ENCODE results near the gene SMYD3.

- TF ChIP-seq TAF1 (IDR thresholded peaks at IDR 0.05; ENCODE audit: borderline replicate concordance, insufficient read depth, low read length) (no peak), POLR2AphosphoS5 (IDR thresholded peaks at IDR 0.05; ENCODE audit: low read depth, low read length) (no peak), SIN3A (IDR thresholded peaks at IDR 0.05; ENCODE audit: borderline replicate concordance, insufficient read depth, low read length) (no peak), REST (IDR thresholded peaks at IDR 0.05; ENCODE audit: insufficient read depth in 1 of 2, low read depth in 2 of 2, low read length in 2 of 2) (no peak), FOXP2 (optimal IDR thresholded peaks at IDR 0.05; ENCODE audit: borderline replicate concordance, extremely low read depth, extremely low read length, insufficient read depth) (no peak)
These were observed 389.9 kb downstream of the SMYD3 start for GRCh38 chr1:246117066-246117791.
